ENCODE data around the gene ITPR2.

Gene ITPR2

DNA sequence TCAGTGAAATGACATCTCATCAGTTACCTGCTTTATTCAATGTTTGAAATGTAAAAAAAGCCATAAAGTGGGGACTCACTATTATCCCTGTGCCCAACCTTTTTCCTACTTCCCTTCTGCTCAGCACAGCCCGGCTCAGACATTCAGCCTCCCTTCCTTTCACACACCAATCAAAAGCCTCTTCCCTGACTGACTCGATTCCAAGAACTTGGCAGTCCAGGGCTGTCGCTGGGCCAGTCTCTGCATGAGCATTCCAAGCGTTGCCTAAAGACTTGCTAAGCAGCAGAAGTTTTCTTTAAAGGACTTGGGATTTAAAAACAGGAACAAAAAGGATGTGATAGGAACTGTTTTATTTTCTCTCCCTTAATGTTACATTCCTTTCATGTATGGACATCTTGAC, 22.7 kb downstream of the ITPR2 start:
- H3K4me1 ChIP-seq (ENCODE audit: insufficient read depth, low read length, severe bottlenecking), result no peaks in the 10 kb centered on the region
- H3F3A ChIP-seq (ENCODE audit: insufficient read depth, low read length), result no peaks in the 10 kb centered on the region
- H3K9ac ChIP-seq (ENCODE audit: low read length), result no peak overlapping the region
- peaks cover 10% of the 10 kb centered on the region for H3K79me2 ChIP-seq (ENCODE audit: insufficient read depth, low read length)
- H3K9me3 ChIP-seq (ENCODE audit: low read length), result no peaks in the 10 kb centered on the region
- H3K27me3 ChIP-seq (ENCODE audit: insufficient read depth, low read length), result no peaks in the 10 kb centered on the region
- H3K4me2 ChIP-seq (ENCODE audit: low read length), result no peak overlapping the region
- no peaks in the 10 kb centered on the region for H3K9me2 ChIP-seq (ENCODE audit: low read depth, low read length)
- no peak overlapping the region for H2AFZ ChIP-seq (ENCODE audit: low read length)
- no peak overlapping the region for H3K4me3 ChIP-seq (ENCODE audit: low read depth, low read length, poor library complexity, severe bottlenecking)
- TF ChIP-seq, protein P1, sequence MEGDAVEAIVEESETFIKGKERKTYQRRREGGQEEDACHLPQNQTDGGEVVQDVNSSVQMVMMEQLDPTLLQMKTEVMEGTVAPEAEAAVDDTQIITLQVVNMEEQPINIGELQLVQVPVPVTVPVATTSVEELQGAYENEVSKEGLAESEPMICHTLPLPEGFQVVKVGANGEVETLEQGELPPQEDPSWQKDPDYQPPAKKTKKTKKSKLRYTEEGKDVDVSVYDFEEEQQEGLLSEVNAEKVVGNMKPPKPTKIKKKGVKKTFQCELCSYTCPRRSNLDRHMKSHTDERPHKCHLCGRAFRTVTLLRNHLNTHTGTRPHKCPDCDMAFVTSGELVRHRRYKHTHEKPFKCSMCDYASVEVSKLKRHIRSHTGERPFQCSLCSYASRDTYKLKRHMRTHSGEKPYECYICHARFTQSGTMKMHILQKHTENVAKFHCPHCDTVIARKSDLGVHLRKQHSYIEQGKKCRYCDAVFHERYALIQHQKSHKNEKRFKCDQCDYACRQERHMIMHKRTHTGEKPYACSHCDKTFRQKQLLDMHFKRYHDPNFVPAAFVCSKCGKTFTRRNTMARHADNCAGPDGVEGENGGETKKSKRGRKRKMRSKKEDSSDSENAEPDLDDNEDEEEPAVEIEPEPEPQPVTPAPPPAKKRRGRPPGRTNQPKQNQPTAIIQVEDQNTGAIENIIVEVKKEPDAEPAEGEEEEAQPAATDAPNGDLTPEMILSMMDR (IDR thresholded peaks at IDR 0.05; ENCODE audit: low read length), result no peak
- no peak for TF ChIP-seq EZH2 (IDR thresholded peaks at IDR 0.05; ENCODE audit: borderline replicate concordance, low read length)
- H4K20me1 ChIP-seq (ENCODE audit: insufficient read depth, low read length), result no peaks in the 10 kb centered on the region
- H3K36me3 ChIP-seq (ENCODE audit: insufficient read depth, low read length), result peaks cover 18% of the 10 kb centered on the region; the same call in 1 of the 2 replicates
- no peak overlapping the region for H3K27ac ChIP-seq (ENCODE audit: low read depth, low read length, poor library complexity, severe bottlenecking)

DNA sequence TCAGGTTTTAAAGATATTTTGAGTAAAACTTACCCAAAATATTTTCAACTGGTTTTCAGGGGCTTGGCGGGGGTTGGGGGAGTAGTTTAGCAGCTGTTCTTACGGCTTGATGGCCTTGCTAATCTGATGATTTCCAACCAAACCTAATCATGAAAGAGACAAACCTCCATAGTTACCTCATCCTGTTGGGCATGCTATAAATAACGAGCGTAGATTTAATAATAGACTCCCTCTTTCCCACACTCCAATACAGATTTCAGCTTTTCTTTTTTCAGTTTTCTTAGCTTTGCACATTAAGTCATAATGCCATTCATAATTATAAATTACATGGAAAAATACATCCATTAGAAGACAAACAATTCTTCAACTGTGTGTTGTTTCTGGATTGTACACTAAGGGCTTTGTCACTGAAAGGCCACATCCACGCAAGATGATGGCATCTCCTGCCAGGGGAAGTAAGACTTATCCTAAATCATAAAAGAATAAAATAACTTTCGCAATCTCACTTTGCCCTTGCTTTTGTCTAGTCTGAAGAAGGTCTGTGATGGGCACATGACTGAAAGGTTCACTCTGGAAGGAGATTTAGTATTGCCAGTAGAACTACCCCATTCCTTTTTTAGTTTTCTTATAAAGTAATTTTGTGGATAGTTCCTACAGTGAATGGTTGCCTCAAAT, 23.2 kb downstream of the ITPR2 start:
- Histone ChIP-seq H3K27me3 (ENCODE audit: insufficient read depth, low read length) (no peaks in the 10 kb centered on the region), H3K4me3 (ENCODE audit: low read depth, low read length, poor library complexity, severe bottlenecking) (no peak overlapping the region), H3F3A (ENCODE audit: insufficient read depth, low read length) (no peaks in the 10 kb centered on the region), H3K9ac (ENCODE audit: low read length) (no peak overlapping the region), H2AFZ (ENCODE audit: low read length) (no peak overlapping the region), H3K9me3 (ENCODE audit: low read length) (no peaks in the 10 kb centered on the region), H3K27ac (ENCODE audit: low read depth, low read length, poor library complexity, severe bottlenecking) (no peak overlapping the region), H3K36me3 (ENCODE audit: insufficient read depth, low read length) (peaks cover 18% of the 10 kb centered on the region; the same call in 1 of the 2 replicates), H3K4me1 (ENCODE audit: insufficient read depth, low read length, severe bottlenecking) (no peaks in the 10 kb centered on the region), H3K4me2 (ENCODE audit: low read length) (no peak overlapping the region), H3K9me2 (ENCODE audit: low read depth, low read length) (no peaks in the 10 kb centered on the region), H3K79me2 (ENCODE audit: insufficient read depth, low read length) (peaks cover 10% of the 10 kb centered on the region), H4K20me1 (ENCODE audit: insufficient read depth, low read length) (no peaks in the 10 kb centered on the region)
- TF ChIP-seq, protein P1 (IDR thresholded peaks at IDR 0.05; ENCODE audit: low read length), result no peak
- TF ChIP-seq EZH2 (IDR thresholded peaks at IDR 0.05; ENCODE audit: borderline replicate concordance, low read length), result no peak

DNA sequence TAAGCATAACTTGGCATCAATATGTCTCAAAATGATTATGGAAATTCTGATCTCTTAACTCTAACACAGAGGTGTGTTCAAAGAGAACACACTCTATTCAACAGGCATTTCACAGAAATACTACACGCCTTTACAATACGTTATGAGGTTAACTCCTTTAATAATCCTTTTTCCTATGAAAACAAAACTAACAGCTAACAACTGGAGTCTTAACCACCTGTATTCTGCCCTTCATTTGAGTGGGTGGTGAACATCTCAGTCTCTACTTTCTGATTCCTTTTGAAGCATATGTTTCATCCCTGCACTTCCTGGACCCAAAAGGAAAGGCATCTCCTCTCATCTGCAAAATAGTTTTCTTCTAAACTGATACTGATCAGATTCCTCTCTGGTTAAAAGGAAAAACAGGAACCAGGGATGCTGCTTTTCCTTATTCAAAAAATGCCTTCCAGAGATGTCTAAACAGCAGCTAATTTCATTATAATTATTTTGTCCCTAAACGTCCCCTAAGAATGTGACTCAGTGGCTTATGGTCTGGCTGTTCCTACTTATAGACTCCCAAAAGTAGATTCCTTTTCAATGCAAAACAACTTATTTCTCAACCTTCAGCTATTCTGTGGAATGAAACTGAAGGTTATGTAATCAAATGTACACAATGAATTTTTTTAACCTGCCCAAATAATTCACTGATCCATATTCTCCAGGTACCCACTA, 24.1 kb downstream of the ITPR2 start:
- H2AFZ ChIP-seq (ENCODE audit: low read length), result no peak overlapping the region
- H3K9ac ChIP-seq (ENCODE audit: low read length), result no peak overlapping the region
- H3K4me2 ChIP-seq (ENCODE audit: low read length), result no peak overlapping the region
- H3K27ac ChIP-seq (ENCODE audit: low read depth, low read length, poor library complexity, severe bottlenecking), result no peak overlapping the region
- peaks cover 15% of the 10 kb centered on the region for H3K79me2 ChIP-seq (ENCODE audit: insufficient read depth, low read length)
- H3K36me3 ChIP-seq (ENCODE audit: insufficient read depth, low read length), result peaks cover 15% of the 10 kb centered on the region; the same call in 1 of the 2 replicates
- H3K4me3 ChIP-seq (ENCODE audit: low read depth, low read length, poor library complexity, severe bottlenecking), result no peak overlapping the region
- TF ChIP-seq, protein P1 (IDR thresholded peaks at IDR 0.05; ENCODE audit: low read length), result no peak
- TF ChIP-seq EZH2 (IDR thresholded peaks at IDR 0.05; ENCODE audit: borderline replicate concordance, low read length), result no peak
- no peaks in the 10 kb centered on the region for H3K9me2 ChIP-seq (ENCODE audit: low read depth, low read length)
- no peaks in the 10 kb centered on the region for H3F3A ChIP-seq (ENCODE audit: insufficient read depth, low read length)
- H3K9me3 ChIP-seq (ENCODE audit: low read length), result no peaks in the 10 kb centered on the region
- no peaks in the 10 kb centered on the region for H3K27me3 ChIP-seq (ENCODE audit: insufficient read depth, low read length)
- H3K4me1 ChIP-seq (ENCODE audit: insufficient read depth, low read length, severe bottlenecking), result peaks cover 5% of the 10 kb centered on the region
- H4K20me1 ChIP-seq (ENCODE audit: insufficient read depth, low read length), result no peaks in the 10 kb centered on the region

Data from OCI-LY1 (cell line).